D721Med (cell line): ENCODE measurements around the gene ANKRA2.

Source experiments
- DNase-seq: peaks from one replicate; pipeline ENCODE4 v3.0.0; 2011; ENCODE audit warnings: low spot score; ENCODE audit not compliant: insufficient read length
- FAIRE-seq: peaks from 2 replicates; lab custom pipeline; 2011; peaks lifted over from hg19 to GRCh38; lab: Jason Lieb, UNC
- CTCF ChIP-seq: IDR thresholded peaks from 2 replicates; pipeline ENCODE4 v1.5.1; 2012; ENCODE audit warnings: mild to moderate bottlenecking, control low read depth; ENCODE audit not compliant: insufficient read depth; ENCODE audit errors: missing control alignments

The ANKRA2 gene

GRCh38 chr5:73534011-73534644 lies 31.3 kb downstream of the ANKRA2 start:
- DNase-seq: no peak
- FAIRE-seq: no peak
- TF ChIP-seq CTCF: no peak

- FAIRE-seq: no peak
- no peak for TF ChIP-seq CTCF
- no peak for DNase-seq
These were observed 33.2 kb downstream of the ANKRA2 start for GRCh38 chr5:73532195-73532594.

GRCh38 chr5:73531356-73531755 lies 34.1 kb downstream of the ANKRA2 start:
- DNase-seq (no peak), FAIRE-seq (no peak)
- no peak for TF ChIP-seq CTCF

- FAIRE-seq: no peak
- no peak for DNase-seq
- no peak for TF ChIP-seq CTCF
These were observed 36.4 kb downstream of the ANKRA2 start for GRCh38 chr5:73529081-73529480.

GRCh38 chr5:73528248-73528647 lies 37.2 kb downstream of the ANKRA2 start:
- TF ChIP-seq CTCF: no peak
- DNase-seq: no peak
- no peak for FAIRE-seq

- FAIRE-seq (no peak), DNase-seq (no peak)
- no peak for TF ChIP-seq CTCF
These were observed 39.7 kb downstream of the ANKRA2 start for GRCh38 chr5:73525606-73526203.

GRCh38 chr5:73523861-73524260 lies 41.6 kb downstream of the ANKRA2 start:
- FAIRE-seq (no peak), DNase-seq (no peak)
- TF ChIP-seq CTCF: no peak
